Activated T-cell treated with anti-CD3 and anti-CD28 coated beads, Interleukin-2, amount 50 U/mL, for 72 hours (primary cell): ENCODE results near the gene GCM1. TPM values are rescaled to one million over a fixed set of nuclear protein-coding genes. Genes with fewer than 3 reads are reported as not detected.
"Not testable (repeated sequence)": the region's sequence is repeated elsewhere in the genome, so short reads cannot be mapped to it uniquely, and the experiment has no call there.

Experiments used
- ATAC-seq, 2 donors: fragments of 150-1000 bp; cut with Tn5 transposase; replicated peaks in 1 of 2; 2 replicates each; pipeline ENCODE4 v1.10.0; 2021; ENCODE audit warnings: moderate library complexity in 2 of 2, mild to moderate bottlenecking in 1 of 2
- DNase-seq, 2 donors: peaks; one replicate each; pipeline ENCODE4 v3.0.0; 2021 to 2022; ENCODE audit warnings: mixed read lengths in 1 of 2
- H3K27ac Mint-ChIP-seq: one replicate; pipeline ENCODE4 v1.8.0; 2022; ENCODE audit warnings: mild to moderate bottlenecking, moderate library complexity, mixed read lengths
- H3K27me3 Mint-ChIP-seq: one replicate; pipeline ENCODE4 v1.8.0; 2022; ENCODE audit warnings: low read depth, mixed read lengths
- H3K36me3 Mint-ChIP-seq, 2 donors: one replicate each; pipeline ENCODE4 v1.8.0; 2022; ENCODE audit warnings: mixed read lengths in 2 of 2, mild to moderate bottlenecking in 1 of 2; ENCODE audit not compliant: insufficient read depth in 2 of 2
- H3K4me1 Mint-ChIP-seq: one replicate; pipeline ENCODE4 v1.8.0; 2022; ENCODE audit warnings: low read depth, mixed read lengths
- H3K4me3 Mint-ChIP-seq, 2 donors: one replicate each; pipeline ENCODE4 v1.8.0; 2022; ENCODE audit warnings: mild to moderate bottlenecking in 2 of 2, mixed read lengths in 2 of 2, moderate library complexity in 2 of 2
- H3K9me3 Mint-ChIP-seq, 2 donors: one replicate each; pipeline ENCODE4 v1.8.0; 2022; ENCODE audit warnings: mixed read lengths in 2 of 2
- total RNA-seq, 2 donors: library from RNA; stranded (reverse); gene quantifications; one replicate each; pipeline ENCODE4 v1.2.3, GENCODE V29; 2022

The GCM1 gene
- total RNA-seq, 2 donors from 2014 or later, result 0.17 to 0.23 TPM

GRCh38 chr6:53165293-53165692 lies 16.7 kb upstream of the GCM1 start:
- H3K27me3 Mint-ChIP-seq, result no peaks in the 10 kb centered on the region
- no peak overlapping the region for H3K27ac Mint-ChIP-seq
- ATAC-seq, result no peak
- H3K4me1 Mint-ChIP-seq, result peaks cover 7% of the 10 kb centered on the region
- no peaks in the 10 kb centered on the region for H3K36me3 Mint-ChIP-seq
- H3K4me3 Mint-ChIP-seq, result no peak overlapping the region
- peaks cover 0 to 2% of the 10 kb centered on the region in 2 donors for H3K9me3 Mint-ChIP-seq
- DNase-seq, result no peak

- Mint-ChIP-seq H3K36me3 (no peaks in the 10 kb centered on the region), H3K27ac (no peak overlapping the region), H3K27me3 (no peaks in the 10 kb centered on the region), H3K4me1 (peaks cover 7% of the 10 kb centered on the region), H3K4me3 (no peak overlapping the region), H3K9me3 (peaks cover 0 to 2% of the 10 kb centered on the region in 2 donors)
- DNase-seq, result no peak
- no peak for ATAC-seq
Observed at GRCh38 chr6:53162606-53163005, 14.0 kb upstream of the GCM1 start.

GRCh38 chr6:53161481-53162009 lies 12.9 kb upstream of the GCM1 start:
- no peak overlapping the region for H3K4me3 Mint-ChIP-seq
- H3K36me3 Mint-ChIP-seq, result no peaks in the 10 kb centered on the region
- ATAC-seq (no peak), DNase-seq (no peak)
- H3K9me3 Mint-ChIP-seq, result peaks cover 0 to 2% of the 10 kb centered on the region in 2 donors
- H3K27me3 Mint-ChIP-seq, result no peaks in the 10 kb centered on the region
- H3K4me1 Mint-ChIP-seq, result peaks cover 7% of the 10 kb centered on the region
- no peak overlapping the region for H3K27ac Mint-ChIP-seq

- no peaks in the 10 kb centered on the region for H3K27me3 Mint-ChIP-seq
- H3K4me1 Mint-ChIP-seq, result peaks cover 7% of the 10 kb centered on the region
- DNase-seq, result no peak
- peaks cover 0 to 2% of the 10 kb centered on the region in 2 donors for H3K9me3 Mint-ChIP-seq
- H3K36me3 Mint-ChIP-seq, result no peaks in the 10 kb centered on the region
- H3K27ac Mint-ChIP-seq, result no peak overlapping the region
- no peak for ATAC-seq
- H3K4me3 Mint-ChIP-seq, result no peak overlapping the region
Observed at GRCh38 chr6:53159558-53159957, 10.9 kb upstream of the GCM1 start.

GRCh38 chr6:53158076-53158475 lies 9.4 kb upstream of the GCM1 start:
- H3K27ac Mint-ChIP-seq, DNase-seq, H3K36me3 Mint-ChIP-seq, H3K9me3 Mint-ChIP-seq, ATAC-seq, H3K4me3 Mint-ChIP-seq, H3K27me3 Mint-ChIP-seq, H3K4me1 Mint-ChIP-seq: not testable (repeated sequence)

- not testable (repeated sequence) for H3K36me3 Mint-ChIP-seq, H3K4me3 Mint-ChIP-seq, DNase-seq, H3K9me3 Mint-ChIP-seq, H3K27me3 Mint-ChIP-seq, ATAC-seq, H3K27ac Mint-ChIP-seq, H3K4me1 Mint-ChIP-seq
Observed at GRCh38 chr6:53155279-53155678, 6.6 kb upstream of the GCM1 start.

GRCh38 chr6:53154794-53155193 lies 6.2 kb upstream of the GCM1 start:
- H3K36me3 Mint-ChIP-seq, result no peaks in the 10 kb centered on the region
- DNase-seq, result no peak
- no peak overlapping the region for H3K4me3 Mint-ChIP-seq
- no peak overlapping the region for H3K27ac Mint-ChIP-seq
- H3K4me1 Mint-ChIP-seq, result no peaks in the 10 kb centered on the region
- peaks cover 8% of the 10 kb centered on the region for H3K27me3 Mint-ChIP-seq
- no peaks in the 10 kb centered on the region for H3K9me3 Mint-ChIP-seq
- ATAC-seq, result no peak

GRCh38 chr6:53154071-53154470 lies 5.4 kb upstream of the GCM1 start:
- Mint-ChIP-seq H3K36me3 (no peaks in the 10 kb centered on the region), H3K9me3 (no peaks in the 10 kb centered on the region), H3K4me1 (no peaks in the 10 kb centered on the region), H3K27ac (no peak overlapping the region), H3K4me3 (no peak overlapping the region), H3K27me3 (peaks cover 8% of the 10 kb centered on the region)
- ATAC-seq (no peak), DNase-seq (no peak)

GRCh38 chr6:53152576-53152975 lies 3.9 kb upstream of the GCM1 start:
- DNase-seq (no peak), ATAC-seq (no peak)
- Mint-ChIP-seq H3K27ac (no peak overlapping the region), H3K27me3 (peaks cover 8% of the 10 kb centered on the region), H3K4me1 (no peaks in the 10 kb centered on the region), H3K9me3 (no peaks in the 10 kb centered on the region), H3K36me3 (no peaks in the 10 kb centered on the region), H3K4me3 (no peak overlapping the region)

- H3K27me3 Mint-ChIP-seq, result peaks cover 8% of the 10 kb centered on the region
- no peaks in the 10 kb centered on the region for H3K9me3 Mint-ChIP-seq
- no peaks in the 10 kb centered on the region for H3K36me3 Mint-ChIP-seq
- DNase-seq (peak; percentile 11), ATAC-seq (no peak)
- no peak overlapping the region for H3K4me3 Mint-ChIP-seq
- no peaks in the 10 kb centered on the region for H3K4me1 Mint-ChIP-seq
- no peak overlapping the region for H3K27ac Mint-ChIP-seq
Observed at GRCh38 chr6:53151676-53152075, 3.0 kb upstream of the GCM1 start.

- H3K27ac Mint-ChIP-seq, result no peak overlapping the region
- peaks cover 5% of the 10 kb centered on the region for H3K4me1 Mint-ChIP-seq
- DNase-seq (no peak), ATAC-seq (no peak)
- no peaks in the 10 kb centered on the region for H3K9me3 Mint-ChIP-seq
- H3K36me3 Mint-ChIP-seq, result no peaks in the 10 kb centered on the region
- H3K4me3 Mint-ChIP-seq, result no peak overlapping the region
- peaks cover 6% of the 10 kb centered on the region for H3K27me3 Mint-ChIP-seq
Observed at GRCh38 chr6:53144802-53145201, 3.8 kb downstream of the GCM1 start.

- H3K27me3 Mint-ChIP-seq, result peaks cover 6% of the 10 kb centered on the region
- H3K36me3 Mint-ChIP-seq, result no peaks in the 10 kb centered on the region
- no peak overlapping the region for H3K27ac Mint-ChIP-seq
- H3K4me3 Mint-ChIP-seq, result no peak overlapping the region
- DNase-seq (no peak), ATAC-seq (no peak)
- no peaks in the 10 kb centered on the region for H3K9me3 Mint-ChIP-seq
- peaks cover 5% of the 10 kb centered on the region for H3K4me1 Mint-ChIP-seq
Observed at GRCh38 chr6:53143710-53144109, 4.9 kb downstream of the GCM1 start.

GRCh38 chr6:53142810-53143209 lies 5.8 kb downstream of the GCM1 start:
- H3K4me3 Mint-ChIP-seq, result no peak overlapping the region
- no peak overlapping the region for H3K27ac Mint-ChIP-seq
- H3K27me3 Mint-ChIP-seq, result peaks cover 6% of the 10 kb centered on the region
- H3K36me3 Mint-ChIP-seq, result no peaks in the 10 kb centered on the region
- H3K9me3 Mint-ChIP-seq, result no peaks in the 10 kb centered on the region
- DNase-seq (no peak), ATAC-seq (no peak)
- peaks cover 5% of the 10 kb centered on the region for H3K4me1 Mint-ChIP-seq

GRCh38 chr6:53139841-53140413 lies 8.7 kb downstream of the GCM1 start:
- H3K36me3 Mint-ChIP-seq, result no peaks in the 10 kb centered on the region
- ATAC-seq (no peak), DNase-seq (no peak)
- no peak overlapping the region for H3K4me3 Mint-ChIP-seq
- H3K9me3 Mint-ChIP-seq, result no peaks in the 10 kb centered on the region
- H3K27ac Mint-ChIP-seq, result no peak overlapping the region
- peaks cover 6% of the 10 kb centered on the region for H3K27me3 Mint-ChIP-seq
- peaks cover 4% of the 10 kb centered on the region for H3K4me1 Mint-ChIP-seq
